ENCODE results near the gene ILF2. TPM values are rescaled to one million over a fixed set of nuclear protein-coding genes. Genes with fewer than 3 reads are reported as not detected.
A peak's percentile ranks its signal among the peaks of the same experiment; 100 is the strongest.

The ILF2 gene
- total RNA-seq, 1 donor = 154 TPM

GRCh38 chr1:153698020-153698922 is 27.5 kb upstream of the ILF2 start:
- DNase-seq (ENCODE audit: low read depth) = peak; percentile 86
- H3K4me3 ChIP-seq (ENCODE audit: low read depth, low read length) = no peak overlapping the region
- no peak for TF ChIP-seq CTCF (IDR thresholded peaks at IDR 0.05; ENCODE audit: insufficient read depth, low read length)

- peak; percentile 87 for DNase-seq (ENCODE audit: low read depth)
- no peak overlapping the region for H3K4me3 ChIP-seq (ENCODE audit: low read depth, low read length)
- TF ChIP-seq CTCF (IDR thresholded peaks at IDR 0.05; ENCODE audit: insufficient read depth, low read length) = no peak
These were observed 26.6 kb upstream of the ILF2 start for GRCh38 chr1:153697191-153698019.

- no peak overlapping the region for H3K4me3 ChIP-seq (ENCODE audit: low read depth, low read length)
- no peak for DNase-seq (ENCODE audit: low read depth)
- no peak for TF ChIP-seq CTCF (IDR thresholded peaks at IDR 0.05; ENCODE audit: insufficient read depth, low read length)
These were observed 25.9 kb upstream of the ILF2 start for GRCh38 chr1:153696741-153697140.

- DNase-seq (ENCODE audit: low read depth) = no peak
- H3K4me3 ChIP-seq (ENCODE audit: low read depth, low read length) = no peak overlapping the region
- TF ChIP-seq CTCF (IDR thresholded peaks at IDR 0.05; ENCODE audit: insufficient read depth, low read length) = no peak
These were observed 22.7 kb upstream of the ILF2 start for GRCh38 chr1:153693466-153693865.

- no peak for DNase-seq (ENCODE audit: low read depth)
- TF ChIP-seq CTCF (IDR thresholded peaks at IDR 0.05; ENCODE audit: insufficient read depth, low read length) = no peak
- H3K4me3 ChIP-seq (ENCODE audit: low read depth, low read length) = no peak overlapping the region
These were observed 18.0 kb upstream of the ILF2 start for GRCh38 chr1:153688736-153689328.

GRCh38 chr1:153688276-153688675 is 17.5 kb upstream of the ILF2 start:
- no peak overlapping the region for H3K4me3 ChIP-seq (ENCODE audit: low read depth, low read length)
- TF ChIP-seq CTCF (IDR thresholded peaks at IDR 0.05; ENCODE audit: insufficient read depth, low read length) = no peak
- no peak for DNase-seq (ENCODE audit: low read depth)

Measured in fibroblast of the aortic adventitia (primary cell).